HL-60 (cell line): ENCODE data around the gene ZDHHC9.

Experiments
- DNase-seq, 2 experiments: peaks; one replicate each; pipeline ENCODE4 v3.0.0-alpha.2; 2010 to 2020; ENCODE audit warnings: low read depth in 1 of 2, low spot score in 1 of 2
- H3K27ac ChIP-seq: fragments of 250-450 bp; sonication (Bioruptor Pico); replicated peaks from 2 replicates; pipeline ENCODE4 v1.5.1; 2020; ENCODE audit warnings: mild to moderate bottlenecking, moderate library complexity
- H3K27me3 ChIP-seq: fragments of 250-450 bp; sonication (Bioruptor Pico); 2 replicates; pipeline ENCODE4 v1.5.1; 2021; ENCODE audit warnings: mild to moderate bottlenecking, moderate library complexity; ENCODE audit not compliant: insufficient read depth, poor library complexity, severe bottlenecking
- H3K4me3 ChIP-seq: replicated peaks from 2 replicates; pipeline ENCODE4 v1.5.1; 2011; ENCODE audit warnings: mild to moderate bottlenecking, control low read depth, low read length; ENCODE audit not compliant: insufficient read depth
- GABPA ChIP-seq: IDR thresholded peaks from 2 replicates; pipeline ENCODE4 v1.6.1; 2012; ENCODE audit warnings: low read depth
- POLR2AphosphoS5 ChIP-seq: IDR thresholded peaks from 2 replicates; pipeline ENCODE4 v1.6.1; 2012; ENCODE audit warnings: low read depth
- SPI1 ChIP-seq: IDR thresholded peaks from 2 replicates; pipeline ENCODE4 v1.6.1; 2012; ENCODE audit warnings: low read depth, mild to moderate bottlenecking, borderline replicate concordance
- TF ChIP-seq, protein P1 (sequence below): IDR thresholded peaks from one replicate; pipeline ENCODE4 v1.5.1; 2011; ENCODE audit warnings: low read length, control low read depth, inconsistent platforms; ENCODE audit not compliant: insufficient read depth
- TF ChIP-seq, protein P2 (sequence below): IDR thresholded peaks from 2 replicates; pipeline ENCODE4 v1.6.1; 2012; ENCODE audit warnings: low read depth; ENCODE audit not compliant: insufficient replicate concordance

The ZDHHC9 gene

DNA sequence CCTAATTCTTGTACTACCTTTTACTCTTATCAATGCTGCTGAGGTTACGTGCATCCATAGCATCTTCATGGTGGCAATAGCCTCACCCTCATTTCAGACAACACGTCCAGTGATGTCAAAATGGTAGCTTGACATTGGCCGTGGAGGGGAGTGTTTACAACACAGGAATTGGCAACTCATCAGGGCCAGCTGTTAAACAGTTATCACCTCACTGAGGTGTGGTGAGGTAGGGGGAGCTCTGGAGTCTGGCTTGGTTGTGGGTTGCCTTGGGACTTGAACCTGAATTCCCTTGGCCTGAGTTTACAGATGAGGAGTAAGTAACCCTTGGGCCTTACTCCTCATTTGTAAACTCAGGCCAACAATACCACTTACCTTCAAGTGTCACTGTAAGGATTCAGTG, 53.5 kb downstream of the ZDHHC9 start:
- TF ChIP-seq GABPA, result no peak
- TF ChIP-seq POLR2AphosphoS5, result no peak
- TF ChIP-seq, protein P1, sequence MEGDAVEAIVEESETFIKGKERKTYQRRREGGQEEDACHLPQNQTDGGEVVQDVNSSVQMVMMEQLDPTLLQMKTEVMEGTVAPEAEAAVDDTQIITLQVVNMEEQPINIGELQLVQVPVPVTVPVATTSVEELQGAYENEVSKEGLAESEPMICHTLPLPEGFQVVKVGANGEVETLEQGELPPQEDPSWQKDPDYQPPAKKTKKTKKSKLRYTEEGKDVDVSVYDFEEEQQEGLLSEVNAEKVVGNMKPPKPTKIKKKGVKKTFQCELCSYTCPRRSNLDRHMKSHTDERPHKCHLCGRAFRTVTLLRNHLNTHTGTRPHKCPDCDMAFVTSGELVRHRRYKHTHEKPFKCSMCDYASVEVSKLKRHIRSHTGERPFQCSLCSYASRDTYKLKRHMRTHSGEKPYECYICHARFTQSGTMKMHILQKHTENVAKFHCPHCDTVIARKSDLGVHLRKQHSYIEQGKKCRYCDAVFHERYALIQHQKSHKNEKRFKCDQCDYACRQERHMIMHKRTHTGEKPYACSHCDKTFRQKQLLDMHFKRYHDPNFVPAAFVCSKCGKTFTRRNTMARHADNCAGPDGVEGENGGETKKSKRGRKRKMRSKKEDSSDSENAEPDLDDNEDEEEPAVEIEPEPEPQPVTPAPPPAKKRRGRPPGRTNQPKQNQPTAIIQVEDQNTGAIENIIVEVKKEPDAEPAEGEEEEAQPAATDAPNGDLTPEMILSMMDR, result no peak
- TF ChIP-seq, protein P2, sequence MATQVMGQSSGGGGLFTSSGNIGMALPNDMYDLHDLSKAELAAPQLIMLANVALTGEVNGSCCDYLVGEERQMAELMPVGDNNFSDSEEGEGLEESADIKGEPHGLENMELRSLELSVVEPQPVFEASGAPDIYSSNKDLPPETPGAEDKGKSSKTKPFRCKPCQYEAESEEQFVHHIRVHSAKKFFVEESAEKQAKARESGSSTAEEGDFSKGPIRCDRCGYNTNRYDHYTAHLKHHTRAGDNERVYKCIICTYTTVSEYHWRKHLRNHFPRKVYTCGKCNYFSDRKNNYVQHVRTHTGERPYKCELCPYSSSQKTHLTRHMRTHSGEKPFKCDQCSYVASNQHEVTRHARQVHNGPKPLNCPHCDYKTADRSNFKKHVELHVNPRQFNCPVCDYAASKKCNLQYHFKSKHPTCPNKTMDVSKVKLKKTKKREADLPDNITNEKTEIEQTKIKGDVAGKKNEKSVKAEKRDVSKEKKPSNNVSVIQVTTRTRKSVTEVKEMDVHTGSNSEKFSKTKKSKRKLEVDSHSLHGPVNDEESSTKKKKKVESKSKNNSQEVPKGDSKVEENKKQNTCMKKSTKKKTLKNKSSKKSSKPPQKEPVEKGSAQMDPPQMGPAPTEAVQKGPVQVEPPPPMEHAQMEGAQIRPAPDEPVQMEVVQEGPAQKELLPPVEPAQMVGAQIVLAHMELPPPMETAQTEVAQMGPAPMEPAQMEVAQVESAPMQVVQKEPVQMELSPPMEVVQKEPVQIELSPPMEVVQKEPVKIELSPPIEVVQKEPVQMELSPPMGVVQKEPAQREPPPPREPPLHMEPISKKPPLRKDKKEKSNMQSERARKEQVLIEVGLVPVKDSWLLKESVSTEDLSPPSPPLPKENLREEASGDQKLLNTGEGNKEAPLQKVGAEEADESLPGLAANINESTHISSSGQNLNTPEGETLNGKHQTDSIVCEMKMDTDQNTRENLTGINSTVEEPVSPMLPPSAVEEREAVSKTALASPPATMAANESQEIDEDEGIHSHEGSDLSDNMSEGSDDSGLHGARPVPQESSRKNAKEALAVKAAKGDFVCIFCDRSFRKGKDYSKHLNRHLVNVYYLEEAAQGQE, result no peak
- TF ChIP-seq SPI1, result no peak
- H3K27ac ChIP-seq, result no peak overlapping the region
- no peaks in the 10 kb centered on the region for H3K27me3 ChIP-seq
- DNase-seq, result no peak
- no peak overlapping the region for H3K4me3 ChIP-seq

DNA sequence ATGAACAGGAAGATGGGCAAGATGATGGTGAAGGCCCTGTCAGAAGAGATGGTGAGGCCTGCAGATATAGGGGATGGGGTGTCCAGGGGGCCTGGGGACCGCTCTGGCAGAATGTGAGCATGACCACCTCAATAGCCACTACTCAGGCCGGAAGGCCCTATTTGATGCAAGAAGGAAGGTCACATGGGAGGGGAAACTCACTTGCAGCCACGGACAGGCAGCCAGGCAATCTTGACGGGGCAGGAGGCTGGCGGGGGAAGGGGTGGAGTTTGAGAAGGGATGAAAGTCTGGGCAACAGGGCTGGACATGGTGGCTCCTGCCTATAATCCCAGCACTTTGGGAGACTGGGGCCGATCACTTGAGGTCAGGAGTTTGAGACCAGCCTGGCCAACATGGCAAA, 55.2 kb downstream of the ZDHHC9 start:
- no peaks in the 10 kb centered on the region for H3K27me3 ChIP-seq

DNA sequence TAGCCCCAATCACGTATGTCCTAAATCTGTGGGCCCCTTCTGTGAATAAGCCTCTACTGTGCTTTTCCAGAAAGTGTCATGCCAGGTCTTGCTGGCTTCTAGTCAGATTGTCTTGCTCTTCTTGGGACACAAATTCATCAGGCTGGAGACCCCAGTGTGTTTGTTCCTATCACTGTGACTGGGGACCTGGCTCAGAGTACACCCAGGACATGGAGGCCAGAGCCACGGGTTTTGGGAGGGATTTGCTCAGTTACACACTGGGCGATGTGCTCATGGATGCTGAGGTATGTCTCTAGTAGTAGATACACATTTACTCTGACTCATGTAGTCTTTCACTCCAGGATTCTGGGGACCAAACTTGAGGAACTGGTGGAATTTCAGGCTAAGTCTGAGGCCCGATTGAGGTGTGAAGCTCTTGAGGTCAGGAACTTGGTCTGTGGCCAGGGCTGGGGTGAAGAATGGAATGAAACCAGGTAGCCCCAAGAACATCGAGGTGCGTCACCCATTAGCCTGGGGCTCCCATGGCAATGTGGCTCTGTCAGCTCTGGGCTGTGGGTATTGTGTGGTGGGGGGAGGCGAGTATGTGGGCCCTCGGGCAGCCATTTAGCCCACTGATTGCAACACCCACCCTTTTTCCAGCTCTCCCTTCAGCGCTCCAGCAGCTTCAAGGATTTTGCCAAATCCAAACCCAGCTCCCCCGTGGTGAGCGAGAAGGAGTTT, 56.2 kb downstream of the ZDHHC9 start:
- H3K4me3 ChIP-seq, result no peak overlapping the region
- DNase-seq, result no peak
- TF ChIP-seq, protein P1, result no peak
- TF ChIP-seq GABPA (no peak), POLR2AphosphoS5 (no peak), SPI1 (no peak)
- TF ChIP-seq, protein P2, result no peak
- no peak overlapping the region for H3K27ac ChIP-seq
- no peaks in the 10 kb centered on the region for H3K27me3 ChIP-seq

More for the DNA sequence above, 55.2 kb downstream of the ZDHHC9 start:
- DNase-seq, result no peak
- no peak overlapping the region for H3K4me3 ChIP-seq
- H3K27ac ChIP-seq, result no peak overlapping the region
- TF ChIP-seq, protein P2, result no peak
- no peak for TF ChIP-seq POLR2AphosphoS5
- TF ChIP-seq, protein P1, result no peak
- no peak for TF ChIP-seq GABPA
- TF ChIP-seq SPI1, result no peak
